ENCODE measurements around the gene CALHM1. TPM values are rescaled to one million over a fixed set of nuclear protein-coding genes. Genes with fewer than 3 reads are reported as not detected.

Gene CALHM1
- total and polyA plus RNA-seq, 8 donors = 0.16 TPM; not detected in 7

DNA sequence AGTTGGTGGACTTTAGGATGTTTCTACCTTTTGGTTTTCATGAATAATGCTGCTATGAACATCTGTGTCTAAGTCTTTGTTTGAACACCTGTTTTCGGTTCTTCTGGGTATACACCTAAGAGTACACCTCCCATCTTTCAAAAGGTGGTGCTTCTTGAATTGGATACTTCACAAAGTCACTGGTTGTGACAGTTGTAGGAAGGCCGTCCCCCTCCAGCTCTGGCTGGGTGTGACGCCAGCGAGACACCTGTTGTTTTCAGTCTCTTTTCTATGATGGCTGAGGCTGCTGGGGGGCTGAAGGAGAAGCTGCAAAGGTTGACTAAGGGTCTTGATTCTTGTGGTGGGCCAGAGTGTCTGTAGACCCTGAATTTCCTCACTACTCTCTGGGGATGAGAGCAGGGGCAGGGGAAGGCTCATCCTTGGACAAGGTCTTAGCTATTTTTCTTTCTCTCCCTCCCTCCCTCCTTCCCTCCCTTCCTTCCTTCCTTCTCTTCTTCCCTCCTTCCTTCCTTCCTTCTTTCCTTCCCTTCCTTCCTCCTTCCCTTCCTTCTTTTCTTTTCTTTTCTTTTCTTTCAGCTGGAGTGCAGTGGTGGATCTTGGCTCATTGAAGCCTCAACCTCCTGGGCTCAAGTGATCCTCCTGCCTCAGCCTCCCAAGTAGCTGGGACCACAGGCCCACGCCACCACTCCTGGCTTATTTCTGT lies 40.4 kb upstream of the CALHM1 start:
- H3K36me3 ChIP-seq = no peaks in the 10 kb centered on the region
- WGBS, 2 donors = 62 to 70% methylated on average over 5 of the region's 5 CpGs
- TF ChIP-seq, protein P1, sequence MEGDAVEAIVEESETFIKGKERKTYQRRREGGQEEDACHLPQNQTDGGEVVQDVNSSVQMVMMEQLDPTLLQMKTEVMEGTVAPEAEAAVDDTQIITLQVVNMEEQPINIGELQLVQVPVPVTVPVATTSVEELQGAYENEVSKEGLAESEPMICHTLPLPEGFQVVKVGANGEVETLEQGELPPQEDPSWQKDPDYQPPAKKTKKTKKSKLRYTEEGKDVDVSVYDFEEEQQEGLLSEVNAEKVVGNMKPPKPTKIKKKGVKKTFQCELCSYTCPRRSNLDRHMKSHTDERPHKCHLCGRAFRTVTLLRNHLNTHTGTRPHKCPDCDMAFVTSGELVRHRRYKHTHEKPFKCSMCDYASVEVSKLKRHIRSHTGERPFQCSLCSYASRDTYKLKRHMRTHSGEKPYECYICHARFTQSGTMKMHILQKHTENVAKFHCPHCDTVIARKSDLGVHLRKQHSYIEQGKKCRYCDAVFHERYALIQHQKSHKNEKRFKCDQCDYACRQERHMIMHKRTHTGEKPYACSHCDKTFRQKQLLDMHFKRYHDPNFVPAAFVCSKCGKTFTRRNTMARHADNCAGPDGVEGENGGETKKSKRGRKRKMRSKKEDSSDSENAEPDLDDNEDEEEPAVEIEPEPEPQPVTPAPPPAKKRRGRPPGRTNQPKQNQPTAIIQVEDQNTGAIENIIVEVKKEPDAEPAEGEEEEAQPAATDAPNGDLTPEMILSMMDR (IDR thresholded peaks at IDR 0.05) = no peak
- ATAC-seq (no peak), FAIRE-seq (no peak), DNase-seq (no peak)
- H3K4me1 ChIP-seq = peaks cover 2 to 3% (median 3%) of the 10 kb centered on the region in 3 donors
- intact Hi-C loops (cut with DNase I) = no loop called here
- H3K27ac ChIP-seq = no peak overlapping the region
- H3K27me3 ChIP-seq = no peaks in the 10 kb centered on the region
- H3K4me3 ChIP-seq = no peak overlapping the region
- no peaks in the 10 kb centered on the region for H3K9me3 ChIP-seq

DNA sequence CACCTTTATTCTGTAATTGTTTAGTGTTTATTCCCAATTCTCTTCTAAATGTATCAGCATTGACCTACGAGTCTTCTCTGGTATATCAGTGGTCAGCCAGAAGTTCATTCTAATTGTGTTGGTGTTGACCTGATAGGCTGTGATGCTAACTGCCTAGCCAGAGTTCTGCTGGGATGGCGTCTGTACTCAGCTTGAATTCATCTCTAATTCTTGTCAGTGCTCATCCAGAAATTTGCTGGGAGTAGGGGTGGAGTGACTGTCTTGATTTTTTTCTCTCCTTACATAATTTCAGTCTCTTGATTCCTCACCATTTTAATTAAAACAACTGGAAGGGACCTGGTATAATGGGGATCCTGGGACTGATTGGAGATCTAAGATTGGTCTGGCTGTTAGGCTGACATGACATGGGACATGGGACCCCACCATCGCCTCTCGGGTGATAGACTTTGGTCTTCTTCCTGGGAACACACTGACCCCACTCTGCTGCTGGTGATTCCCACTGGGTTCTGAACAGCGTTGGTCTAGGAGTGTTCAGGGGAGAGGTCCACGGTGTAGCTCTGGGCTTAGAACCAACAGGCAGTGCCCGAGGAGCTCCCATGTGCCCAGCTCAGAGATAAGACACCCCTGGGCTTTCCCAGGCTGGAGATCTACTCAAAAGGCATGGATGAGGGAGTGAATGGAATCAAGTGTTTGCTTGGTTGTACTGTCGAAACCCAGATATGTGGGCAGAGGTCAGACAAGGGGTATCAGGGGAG lies 38.6 kb upstream of the CALHM1 start:
- H3K4me3 ChIP-seq = no peak overlapping the region
- no peaks in the 10 kb centered on the region for H3K36me3 ChIP-seq
- peak overlapping the region in 2 of 4 donors; percentile 12 to 19 for H3K27ac ChIP-seq
- ATAC-seq (no peak), DNase-seq (no peak), FAIRE-seq (no peak)
- no peaks in the 10 kb centered on the region for H3K4me1 ChIP-seq
- intact Hi-C loops (cut with DNase I) = no loop called here
- H3K9me3 ChIP-seq = no peaks in the 10 kb centered on the region
- 55 to 62% methylated on average over 8 of the region's 8 CpGs for WGBS, 2 donors
- no peaks in the 10 kb centered on the region for H3K27me3 ChIP-seq
- TF ChIP-seq, protein P1 (IDR thresholded peaks at IDR 0.05) = no peak

DNA sequence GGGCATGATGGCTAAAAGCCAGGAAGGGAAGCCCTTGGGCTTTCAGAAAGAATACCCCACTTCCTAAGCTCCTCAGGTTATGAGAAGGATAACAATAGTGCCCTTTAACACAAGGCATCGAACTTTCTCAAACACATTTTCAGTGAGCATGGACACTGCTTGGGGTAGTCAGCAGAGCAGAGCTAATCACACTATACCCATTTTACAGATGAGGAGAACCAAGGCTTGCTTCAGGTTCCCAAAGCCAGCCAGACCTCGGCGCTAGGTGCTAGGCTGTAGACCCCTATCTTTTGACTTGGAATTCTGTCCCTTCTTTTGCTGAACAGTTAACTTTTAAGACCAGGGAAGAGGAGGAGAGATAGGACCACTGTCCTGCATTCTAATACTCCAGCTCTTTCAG lies 36.6 kb upstream of the CALHM1 start:
- ATAC-seq (no peak), FAIRE-seq (no peak), DNase-seq (no peak)
- peak overlapping the region in 2 of 4 donors; percentile 63 to 72 for H3K4me3 ChIP-seq
- TF ChIP-seq, protein P1 (IDR thresholded peaks at IDR 0.05) = no peak
- H3K27ac ChIP-seq = peak overlapping the region in 3 of 4 donors; percentile 51 to 77 (median 71)
- H3K4me1 ChIP-seq = no peaks in the 10 kb centered on the region
- H3K27me3 ChIP-seq = no peaks in the 10 kb centered on the region
- no peaks in the 10 kb centered on the region for H3K36me3 ChIP-seq
- intact Hi-C loops (cut with DNase I) = no loop called here
- H3K9me3 ChIP-seq = no peaks in the 10 kb centered on the region
- 65 to 70% methylated on average over 3 of the region's 3 CpGs for WGBS, 2 donors

DNA sequence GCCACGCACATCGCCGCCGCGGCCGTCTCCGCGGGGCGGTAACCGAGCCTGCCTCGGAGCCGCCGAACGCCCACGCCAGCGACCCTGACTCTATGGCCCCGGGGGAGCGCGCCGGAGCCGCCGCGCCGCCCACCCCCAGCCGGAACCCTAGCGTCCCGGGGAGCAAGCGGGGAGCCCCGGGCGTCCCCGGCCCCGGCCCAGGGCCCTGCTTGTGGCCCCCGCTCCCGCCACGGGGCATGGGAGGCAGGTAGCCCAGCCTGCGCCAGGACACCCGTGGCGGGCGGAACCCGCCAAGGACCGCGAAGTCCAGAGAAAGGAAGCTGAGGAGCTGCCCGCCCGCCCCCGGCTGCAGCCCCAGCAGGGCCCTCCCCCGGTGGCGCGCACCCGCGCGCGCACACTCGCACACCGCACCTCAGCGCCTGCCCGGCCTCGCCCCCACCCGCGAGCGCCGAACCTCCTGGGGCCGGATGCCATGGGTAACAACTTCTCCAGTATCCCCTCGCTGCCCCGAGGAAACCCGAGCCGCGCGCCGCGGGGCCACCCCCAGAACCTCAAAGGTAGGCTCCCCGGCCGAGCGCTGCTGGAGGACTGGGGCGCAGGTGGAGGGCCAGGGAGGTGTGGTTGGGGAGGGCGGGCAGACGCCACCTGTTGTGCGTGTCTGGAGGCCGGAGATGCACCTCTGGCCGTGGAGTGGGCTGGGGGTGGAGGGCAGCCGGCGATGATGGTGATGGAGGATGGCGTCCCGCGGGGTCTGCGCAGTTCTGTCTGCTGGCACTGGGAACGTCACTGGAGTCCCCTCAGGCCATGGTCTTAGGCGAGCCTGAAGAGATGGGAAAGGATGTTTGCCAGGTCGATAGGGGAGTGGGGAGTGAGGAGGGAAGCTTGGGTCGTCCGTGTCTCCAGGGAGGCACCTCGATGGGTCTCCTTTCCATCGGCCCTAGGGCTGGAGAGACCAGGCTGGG lies 35.5 kb upstream of the CALHM1 start:
- Histone ChIP-seq H3K4me3 (peak overlapping the region; percentile 63 to 83 (median 70)), H3K36me3 (no peaks in the 10 kb centered on the region), H3K9me3 (no peaks in the 10 kb centered on the region), H3K27me3 (no peaks in the 10 kb centered on the region), H3K4me1 (no peaks in the 10 kb centered on the region), H3K27ac (peak overlapping the region; percentile 51 to 77 (median 63))
- intact Hi-C loops (cut with DNase I) = no loop called here
- TF ChIP-seq, protein P1 (IDR thresholded peaks at IDR 0.05) = no peak
- FAIRE-seq (no peak), ATAC-seq (peak; percentile 62 to 70 (median 65)), DNase-seq (peak in 4 of 6 donors; percentile 46 to 83 (median 62))
- WGBS, 2 donors = 4% methylated on average over 60 to 92 of the region's 92 CpGs
